ENCODE measurements around the gene MFAP4.

Gene MFAP4

GRCh38 chr17:19348081-19348650 lies 38.8 kb downstream of the MFAP4 start:
- no peak for DNase-seq (ENCODE audit: low read depth in 2 of 2)

- DNase-seq (ENCODE audit: low read depth in 2 of 2): no peak
Measured at GRCh38 chr17:19347323-19348080, 39.5 kb downstream of the MFAP4 start.

GRCh38 chr17:19346351-19347255 lies 40.4 kb downstream of the MFAP4 start:
- DNase-seq (ENCODE audit: low read depth in 2 of 2): no peak

GRCh38 chr17:19345486-19346350 lies 41.3 kb downstream of the MFAP4 start:
- no peak for DNase-seq (ENCODE audit: low read depth in 2 of 2)

GRCh38 chr17:19345067-19345460 lies 41.9 kb downstream of the MFAP4 start:
- DNase-seq (ENCODE audit: low read depth in 2 of 2): no peak

GRCh38 chr17:19344311-19345066 lies 42.5 kb downstream of the MFAP4 start:
- DNase-seq (ENCODE audit: low read depth in 2 of 2): no peak

GRCh38 chr17:19343671-19344151 lies 43.3 kb downstream of the MFAP4 start:
- no peak for DNase-seq (ENCODE audit: low read depth in 2 of 2)

- no peak for DNase-seq (ENCODE audit: low read depth in 2 of 2)
Measured at GRCh38 chr17:19343256-19343630, 43.7 kb downstream of the MFAP4 start.

GRCh38 chr17:19342611-19343255 lies 44.3 kb downstream of the MFAP4 start:
- DNase-seq (ENCODE audit: low read depth in 2 of 2): no peak

GRCh38 chr17:19341641-19342610 lies 45.1 kb downstream of the MFAP4 start:
- no peak for DNase-seq (ENCODE audit: low read depth in 2 of 2)

- no peak for DNase-seq (ENCODE audit: low read depth in 2 of 2)
Measured at GRCh38 chr17:19341211-19341631, 45.8 kb downstream of the MFAP4 start.

GRCh38 chr17:19339341-19339815 lies 47.6 kb downstream of the MFAP4 start:
- DNase-seq (ENCODE audit: low read depth in 2 of 2): no peak

- peak; percentile 44 to 54 for DNase-seq (ENCODE audit: low read depth in 2 of 2)
Measured at GRCh38 chr17:19338031-19338990, 48.7 kb downstream of the MFAP4 start.

GRCh38 chr17:19337712-19338023 lies 49.3 kb downstream of the MFAP4 start:
- DNase-seq (ENCODE audit: low read depth in 2 of 2): no peak

- no peak for DNase-seq (ENCODE audit: low read depth in 2 of 2)
Measured at GRCh38 chr17:19336938-19337711, 49.9 kb downstream of the MFAP4 start.

GRCh38 chr17:19335951-19336631 lies 50.9 kb downstream of the MFAP4 start:
- DNase-seq (ENCODE audit: low read depth in 2 of 2): no peak
